GM06990 (cell line): Measurements from ENCODE around the gene GET4.
"Not testable (repeated sequence)": the region's sequence is repeated elsewhere in the genome, so short reads cannot be mapped to it uniquely, and the experiment has no call there.

Experiments used
- DNase-seq: peaks from one replicate; pipeline ENCODE4 v3.0.0-alpha.2; 2011; ENCODE audit not compliant: insufficient read length; ENCODE audit errors: extremely low read depth
- H3K27me3 ChIP-seq: replicated peaks from 2 replicates; pipeline ENCODE4 v1.6.0; 2011; ENCODE audit warnings: low read length; ENCODE audit not compliant: control insufficient read depth, insufficient read depth
- H3K36me3 ChIP-seq: 2 replicates; pipeline ENCODE4 v1.5.1; 2011; ENCODE audit warnings: low read length; ENCODE audit not compliant: control insufficient read depth, insufficient read depth
- H3K4me3 ChIP-seq: replicated peaks from 2 replicates; pipeline ENCODE4 v1.5.1; 2011; ENCODE audit warnings: low read depth, mild to moderate bottlenecking, control low read depth, low read length
- TF ChIP-seq, protein P1 (sequence below): IDR thresholded peaks from 2 replicates; pipeline ENCODE4 v1.5.1; 2011; ENCODE audit warnings: low read length, control low read depth, mild to moderate bottlenecking, inconsistent platforms; ENCODE audit not compliant: insufficient read depth, poor library complexity, severe bottlenecking

Gene GET4

GRCh38 chr7:843230-843629 is 33.1 kb upstream of the GET4 start:
- H3K36me3 ChIP-seq, result peaks cover 22% of the 10 kb centered on the region
- TF ChIP-seq, protein P1, sequence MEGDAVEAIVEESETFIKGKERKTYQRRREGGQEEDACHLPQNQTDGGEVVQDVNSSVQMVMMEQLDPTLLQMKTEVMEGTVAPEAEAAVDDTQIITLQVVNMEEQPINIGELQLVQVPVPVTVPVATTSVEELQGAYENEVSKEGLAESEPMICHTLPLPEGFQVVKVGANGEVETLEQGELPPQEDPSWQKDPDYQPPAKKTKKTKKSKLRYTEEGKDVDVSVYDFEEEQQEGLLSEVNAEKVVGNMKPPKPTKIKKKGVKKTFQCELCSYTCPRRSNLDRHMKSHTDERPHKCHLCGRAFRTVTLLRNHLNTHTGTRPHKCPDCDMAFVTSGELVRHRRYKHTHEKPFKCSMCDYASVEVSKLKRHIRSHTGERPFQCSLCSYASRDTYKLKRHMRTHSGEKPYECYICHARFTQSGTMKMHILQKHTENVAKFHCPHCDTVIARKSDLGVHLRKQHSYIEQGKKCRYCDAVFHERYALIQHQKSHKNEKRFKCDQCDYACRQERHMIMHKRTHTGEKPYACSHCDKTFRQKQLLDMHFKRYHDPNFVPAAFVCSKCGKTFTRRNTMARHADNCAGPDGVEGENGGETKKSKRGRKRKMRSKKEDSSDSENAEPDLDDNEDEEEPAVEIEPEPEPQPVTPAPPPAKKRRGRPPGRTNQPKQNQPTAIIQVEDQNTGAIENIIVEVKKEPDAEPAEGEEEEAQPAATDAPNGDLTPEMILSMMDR, result no peak
- no peak overlapping the region for H3K4me3 ChIP-seq

DNA sequence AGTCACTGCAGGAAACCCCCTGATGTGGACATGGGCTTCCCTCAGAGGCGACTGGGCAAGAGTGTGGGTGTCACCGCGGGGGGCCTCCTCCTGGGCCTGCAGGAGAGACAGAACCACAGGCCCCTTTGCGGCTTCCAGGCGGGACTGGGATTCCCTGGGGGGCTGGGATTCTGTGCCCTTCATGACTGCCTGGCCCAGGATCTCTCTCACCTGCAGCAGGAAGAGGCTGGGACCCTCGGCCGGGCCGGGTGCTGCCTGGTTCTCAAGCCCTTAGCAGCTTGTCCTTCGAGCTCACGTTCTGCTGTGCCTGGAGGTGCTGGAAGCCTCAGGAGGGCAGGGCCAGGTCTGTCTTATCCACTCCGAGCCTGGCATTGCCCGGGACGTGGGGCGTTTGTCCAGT is 32.3 kb upstream of the GET4 start:
- H3K36me3 ChIP-seq, result peaks cover 22% of the 10 kb centered on the region
- TF ChIP-seq, protein P1, result no peak
- no peaks in the 10 kb centered on the region for H3K27me3 ChIP-seq
- no peak for DNase-seq
- H3K4me3 ChIP-seq, result no peak overlapping the region

More at GRCh38 chr7:843230-843629, 33.1 kb upstream of the GET4 start:
- H3K27me3 ChIP-seq, result no peaks in the 10 kb centered on the region
- DNase-seq, result no peak

DNA sequence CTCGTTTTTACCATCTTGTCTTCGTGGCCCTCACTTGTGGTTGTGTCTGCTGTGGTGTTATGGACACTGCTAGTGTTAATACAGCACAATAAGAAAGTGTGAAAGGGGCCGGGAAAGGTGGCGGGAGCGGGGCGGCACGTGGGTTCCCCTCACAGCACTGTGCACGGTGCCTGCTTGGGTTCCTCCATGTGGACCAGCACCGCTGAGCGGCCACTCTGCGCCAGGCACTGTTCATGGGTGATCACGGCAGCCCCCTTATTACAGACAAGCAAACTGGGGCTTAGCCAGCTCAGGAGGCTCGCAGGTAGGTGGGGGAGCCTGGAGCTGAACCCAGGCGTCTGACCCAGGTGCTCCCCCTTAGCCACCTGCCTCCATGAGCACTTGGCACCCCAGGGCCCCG is 31.8 kb upstream of the GET4 start:
- no peak for DNase-seq
- Histone ChIP-seq H3K27me3 (no peaks in the 10 kb centered on the region), H3K36me3 (peaks cover 24% of the 10 kb centered on the region), H3K4me3 (no peak overlapping the region)
- TF ChIP-seq, protein P1, result no peak

DNA sequence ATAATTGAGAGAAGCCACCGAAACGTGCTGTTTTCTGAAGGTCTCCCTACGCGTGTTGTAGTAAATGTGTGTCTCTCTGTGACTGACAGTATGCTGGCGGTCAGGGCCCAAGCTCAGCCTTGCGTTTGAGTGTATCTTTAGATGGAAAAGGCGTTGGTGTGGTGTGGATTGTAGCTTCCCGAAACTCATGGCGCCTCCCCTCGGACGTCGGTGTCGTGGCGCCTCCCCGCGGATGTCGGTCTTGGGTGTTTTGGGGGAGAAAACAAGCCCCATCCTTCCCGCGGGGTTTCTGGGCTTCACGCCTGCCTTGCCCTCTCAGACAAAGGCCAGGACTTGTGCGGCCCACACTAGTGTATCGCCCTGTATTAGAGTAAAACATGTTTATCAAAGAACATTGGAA is 31.3 kb upstream of the GET4 start:
- Histone ChIP-seq H3K36me3 (peaks cover 27% of the 10 kb centered on the region), H3K4me3 (no peak overlapping the region), H3K27me3 (no peaks in the 10 kb centered on the region)
- TF ChIP-seq, protein P1, result no peak
- DNase-seq, result no peak

DNA sequence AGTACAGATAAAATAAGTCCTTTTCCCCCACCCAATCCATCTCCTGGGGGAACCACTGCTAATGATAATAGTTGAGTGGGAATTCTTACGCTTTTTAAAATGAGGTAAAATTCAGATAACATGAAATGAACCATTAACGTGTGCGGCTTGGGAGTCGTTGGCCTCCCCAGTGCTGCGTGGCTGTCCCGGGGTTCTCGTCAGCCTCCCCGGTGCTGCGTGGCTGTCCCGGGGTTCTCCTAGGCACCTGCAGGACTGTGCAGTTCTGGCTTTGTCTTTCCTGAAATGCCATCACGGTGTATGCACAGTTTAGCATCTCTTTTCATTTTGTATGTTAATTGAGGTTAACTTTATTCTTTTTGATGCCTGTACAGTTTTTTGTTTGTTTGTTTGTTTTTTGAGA is 30.6 kb upstream of the GET4 start:
- Histone ChIP-seq H3K4me3 (no peak overlapping the region), H3K27me3 (no peaks in the 10 kb centered on the region), H3K36me3 (peaks cover 24% of the 10 kb centered on the region)
- no peak for DNase-seq
- TF ChIP-seq, protein P1, result no peak

GRCh38 chr7:846958-847650 is 29.2 kb upstream of the GET4 start:
- DNase-seq, H3K27me3 ChIP-seq, H3K4me3 ChIP-seq: not testable (repeated sequence)
- H3K36me3 ChIP-seq, result peaks cover 26% of the 10 kb centered on the region
